Liver (tissue), 9 donors: Measurements from ENCODE around the gene ENOX1. TPM values are rescaled to one million over a fixed set of nuclear protein-coding genes. Genes with fewer than 3 reads are reported as not detected.

ENCODE experiments used
- DNase-seq: peaks from one replicate; pipeline ENCODE4 v3.0.0-alpha.2; 2017; ENCODE audit warnings: low spot score
- H3K27ac ChIP-seq, 2 donors: one replicate each; pipeline ENCODE4 v1.7.0; 2013; ENCODE audit warnings: inconsistent platforms in 2 of 2, low read length in 2 of 2, control low read depth in 1 of 2, low read depth in 1 of 2, mild to moderate bottlenecking in 1 of 2
- H3K27me3 ChIP-seq, 4 donors: one replicate each; pipeline versions ENCODE4 v1.6.1 to v1.7.0; 2013; ENCODE audit warnings: low read length in 3 of 4, inconsistent platforms in 1 of 4, mild to moderate bottlenecking in 1 of 4, moderate library complexity in 1 of 4; ENCODE audit not compliant: control insufficient read depth in 4 of 4, insufficient read depth in 4 of 4
- H3K36me3 ChIP-seq, 4 donors: one replicate each; pipeline versions ENCODE4 v1.6.1 to v1.7.0; 2013; ENCODE audit warnings: low read length in 3 of 4, mild to moderate bottlenecking in 3 of 4, low read depth in 1 of 4, moderate library complexity in 1 of 4; ENCODE audit not compliant: control insufficient read depth in 4 of 4, insufficient read depth in 3 of 4
- H3K4me1 ChIP-seq, 4 donors: one replicate each; pipeline versions ENCODE4 v1.6.1 to v1.7.0; 2013; ENCODE audit warnings: low read length in 3 of 4, mild to moderate bottlenecking in 3 of 4, moderate library complexity in 1 of 4; ENCODE audit not compliant: control insufficient read depth in 4 of 4, insufficient read depth in 4 of 4
- H3K4me3 ChIP-seq, 3 donors: one replicate each; pipeline versions ENCODE4 v1.6.1 to v1.7.0; 2013; ENCODE audit warnings: low read length in 3 of 3, control low read depth in 1 of 3, low read depth in 1 of 3, mild to moderate bottlenecking in 1 of 3
- H3K9ac ChIP-seq, 2 donors: one replicate each; pipeline ENCODE4 v1.7.0; 2013; ENCODE audit warnings: low read length in 2 of 2, mild to moderate bottlenecking in 2 of 2, moderate library complexity in 2 of 2, control low read depth in 1 of 2, low read depth in 1 of 2
- H3K9me3 ChIP-seq, 4 donors: one replicate each; pipeline versions ENCODE4 v1.6.1 to v1.7.0; 2013; ENCODE audit warnings: low read length in 3 of 4; ENCODE audit not compliant: control insufficient read depth in 4 of 4
- ATF3 ChIP-seq: IDR thresholded peaks from 2 replicates; pipeline ENCODE4 v1.6.1; 2016; ENCODE audit warnings: antibody characterized with exemption
- CTCF ChIP-seq: fragments of 150-350 bp; IDR thresholded peaks from 2 replicates; pipeline ENCODE4 v1.5.1; 2017; ENCODE audit warnings: improper control_type of control experiment, low read depth, low read length; ENCODE audit not compliant: missing input control
- EGR1 ChIP-seq, 2 donors: IDR thresholded peaks; 2 replicates each; pipeline ENCODE4 v1.6.1; 2016 to 2018; ENCODE audit warnings: antibody characterized with exemption in 2 of 2, low read depth in 2 of 2
- FOXA1 ChIP-seq: IDR thresholded peaks from 2 replicates; pipeline ENCODE4 v1.6.1; 2016; ENCODE audit warnings: antibody characterized with exemption
- FOXA2 ChIP-seq: IDR thresholded peaks from 2 replicates; pipeline ENCODE4 v1.6.1; 2016; ENCODE audit warnings: antibody characterized with exemption
- GABPA ChIP-seq, 2 donors: IDR thresholded peaks in 1 of 2; conservative IDR thresholded peaks in 1 of 2; 2 replicates each; pipeline ENCODE4 v1.6.1; 2016; ENCODE audit warnings: antibody characterized with exemption in 2 of 2, mild to moderate bottlenecking in 1 of 2, moderate library complexity in 1 of 2
- HNF4A ChIP-seq, 2 donors: conservative IDR thresholded peaks; 2 replicates each; pipeline ENCODE4 v1.6.1; 2016; ENCODE audit warnings: antibody characterized with exemption in 2 of 2, mild to moderate bottlenecking in 2 of 2
- HNF4G ChIP-seq: IDR thresholded peaks from 2 replicates; pipeline ENCODE4 v1.6.1; 2016; ENCODE audit warnings: antibody characterized with exemption
- JUND ChIP-seq, 2 donors: IDR thresholded peaks; 2 replicates each; pipeline ENCODE4 v1.6.1; 2016; ENCODE audit warnings: antibody characterized with exemption in 2 of 2
- MAX ChIP-seq: IDR thresholded peaks from 2 replicates; pipeline ENCODE4 v1.6.1; 2016; ENCODE audit warnings: antibody characterized with exemption
- NR2F2 ChIP-seq: IDR thresholded peaks from 2 replicates; pipeline ENCODE4 v1.6.1; 2016; ENCODE audit warnings: antibody characterized with exemption
- RAD21 ChIP-seq, 2 donors: IDR thresholded peaks; 2 replicates each; pipeline ENCODE4 v1.6.1; 2016; ENCODE audit warnings: antibody characterized with exemption in 2 of 2, mild to moderate bottlenecking in 2 of 2
- REST ChIP-seq: IDR thresholded peaks from 2 replicates; pipeline ENCODE4 v1.6.1; 2016; ENCODE audit warnings: antibody characterized with exemption, mild to moderate bottlenecking
- RXRA ChIP-seq, 2 donors: IDR thresholded peaks; 2 replicates each; pipeline ENCODE4 v1.6.1; 2017 to 2018; ENCODE audit warnings: antibody characterized with exemption in 2 of 2, mild to moderate bottlenecking in 1 of 2
- SP1 ChIP-seq: IDR thresholded peaks from 2 replicates; pipeline ENCODE4 v1.6.1; 2018; ENCODE audit warnings: antibody characterized with exemption, mild to moderate bottlenecking
- TAF1 ChIP-seq: conservative IDR thresholded peaks from 2 replicates; pipeline ENCODE4 v1.6.1; 2016; ENCODE audit warnings: antibody characterized with exemption, mild to moderate bottlenecking
- YY1 ChIP-seq: IDR thresholded peaks from 2 replicates; pipeline ENCODE4 v1.6.1; 2016; ENCODE audit warnings: antibody characterized with exemption, mild to moderate bottlenecking
- ZBTB33 ChIP-seq: IDR thresholded peaks from 2 replicates; pipeline ENCODE4 v1.6.1; 2016; ENCODE audit warnings: antibody characterized with exemption
- WGBS: extraction: QIAGEN DNeasy Blood & Tissue Kit; methylation state at CpG from one replicate; pipeline ENCODE4 v1.1.7; 2013; 5-methylcytosine and 5-hydroxymethylcytosine counted together
- polyA plus RNA-seq, 2 donors: library from polyadenylated mRNA; stranded (reverse) in 1 of 2; unstranded in 1 of 2; fragments of 200-250 nt in 1 of 2; fragments of >200 nt in 1 of 2; fragmentation: Nextera tagmentation in 1 of 2; extraction: Ambion mirVana in 1 of 2; gene quantifications; one replicate each; pipeline versions ENCODE4 v1.2.1 to v1.2.3, GENCODE V29; 2013 to 2015
- total RNA-seq, 2 donors: library from RNA; depleted of rRNA; stranded (reverse); fragments of >200 nt; gene quantifications; one replicate each; pipeline ENCODE4 v1.2.3, GENCODE V29; 2014
- donor health status: healthy.
- donor health status: healthy.
- donor health status: healthy.
- donor health status: healthy.
- donor health status: healthy.

The ENOX1 gene
- total and polyA plus RNA-seq, 4 donors, result 0.02 to 0.33 (median 0.08) TPM; not detected in 1

GRCh38 chr13:43766725-43767124, 20.0 kb downstream of the ENOX1 start:
- Histone ChIP-seq H3K27me3 (no peaks in the 10 kb centered on the region), H3K36me3 (no peaks in the 10 kb centered on the region), H3K4me1 (no peaks in the 10 kb centered on the region), H3K9me3 (no peaks in the 10 kb centered on the region), H3K27ac (no peak overlapping the region), H3K4me3 (no peak overlapping the region), H3K9ac (no peak overlapping the region)
- no peak for DNase-seq
- TF ChIP-seq JUND (IDR thresholded peaks at IDR 0.05), result no peak
- TF ChIP-seq NR2F2, result no peak
- TF ChIP-seq ZBTB33, result no peak
- TF ChIP-seq GABPA (IDR thresholded peaks at IDR 0.05 in 1 of 2, conservative IDR thresholded peaks at IDR 0.05 in 1 of 2), result no peak
- no peak for TF ChIP-seq CTCF
- no peak for TF ChIP-seq EGR1 (IDR thresholded peaks at IDR 0.05; ENCODE audit: low read depth in 2 of 2)
- TF ChIP-seq TAF1, result no peak
- TF ChIP-seq RAD21 (IDR thresholded peaks at IDR 0.05), result no peak
- TF ChIP-seq RXRA (IDR thresholded peaks at IDR 0.05), result no peak
- TF ChIP-seq YY1, result no peak
- TF ChIP-seq FOXA1, result no peak
- no peak for TF ChIP-seq HNF4G
- no peak for TF ChIP-seq HNF4A (conservative IDR thresholded peaks at IDR 0.05)
- TF ChIP-seq ATF3, result no peak
- 73% methylated on average over 5 of the region's 5 CpGs for WGBS

- no peaks in the 10 kb centered on the region for H3K36me3 ChIP-seq
- DNase-seq, result no peak
- 54% methylated on average over 2 of the region's 2 CpGs for WGBS
- no peak overlapping the region for H3K4me3 ChIP-seq
- no peak overlapping the region for H3K27ac ChIP-seq
- H3K4me1 ChIP-seq, result no peaks in the 10 kb centered on the region
- no peaks in the 10 kb centered on the region for H3K27me3 ChIP-seq
- H3K9ac ChIP-seq, result no peak overlapping the region
- no peak for TF ChIP-seq CTCF
- no peak for TF ChIP-seq MAX
- no peak for TF ChIP-seq EGR1 (IDR thresholded peaks at IDR 0.05; ENCODE audit: low read depth in 2 of 2)
- no peak for TF ChIP-seq ATF3
- no peak for TF ChIP-seq RXRA (IDR thresholded peaks at IDR 0.05)
- no peak for TF ChIP-seq GABPA (IDR thresholded peaks at IDR 0.05 in 1 of 2, conservative IDR thresholded peaks at IDR 0.05 in 1 of 2)
- TF ChIP-seq RAD21 (IDR thresholded peaks at IDR 0.05), result no peak
- no peak for TF ChIP-seq NR2F2
- no peak for TF ChIP-seq SP1
- no peak for TF ChIP-seq HNF4A (conservative IDR thresholded peaks at IDR 0.05)
- no peak for TF ChIP-seq FOXA2
- TF ChIP-seq HNF4G, result no peak
- TF ChIP-seq YY1, result no peak
- no peak for TF ChIP-seq ZBTB33
- no peak for TF ChIP-seq FOXA1
- TF ChIP-seq REST, result no peak
- no peaks in the 10 kb centered on the region for H3K9me3 ChIP-seq
These were observed 22.4 kb downstream of the ENOX1 start for GRCh38 chr13:43764349-43764748.
